HG02870 (cell line): ENCODE data around the gene SLC25A45.
A peak's percentile ranks its signal among the peaks of the same experiment; 100 is the strongest.
"Not testable (repeated sequence)": the region's sequence is repeated elsewhere in the genome, so short reads cannot be mapped to it uniquely, and the experiment has no call there.

Source experiments
- ATAC-seq: cut with Tn5 transposase; IDR thresholded peaks from one replicate; pipeline ENCODE4 v1.9.1; 2021; ENCODE audit warnings: mild to moderate bottlenecking, moderate library complexity; ENCODE audit not compliant: unreplicated experiment

SLC25A45 gene

DNA sequence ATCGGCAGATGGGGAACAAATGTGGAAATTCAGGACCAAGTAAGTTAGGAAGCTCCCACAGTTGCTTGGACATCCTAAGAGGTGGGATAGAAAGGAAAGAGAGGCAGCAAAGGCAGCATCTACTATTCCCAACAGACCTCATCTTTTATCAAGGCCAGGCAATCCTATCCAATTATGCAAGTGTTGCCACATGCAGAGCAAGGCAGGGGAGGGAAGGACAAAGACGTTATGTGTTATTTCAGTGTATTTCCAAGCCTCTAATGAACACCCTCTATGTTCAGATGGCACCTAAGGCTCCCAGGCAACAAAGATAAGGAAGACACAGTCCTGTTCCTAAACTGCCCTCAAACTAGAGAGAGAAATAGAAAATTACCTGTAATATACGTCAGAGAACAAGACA is 18.7 kb downstream of the SLC25A45 start:
- ATAC-seq, result no peak

DNA sequence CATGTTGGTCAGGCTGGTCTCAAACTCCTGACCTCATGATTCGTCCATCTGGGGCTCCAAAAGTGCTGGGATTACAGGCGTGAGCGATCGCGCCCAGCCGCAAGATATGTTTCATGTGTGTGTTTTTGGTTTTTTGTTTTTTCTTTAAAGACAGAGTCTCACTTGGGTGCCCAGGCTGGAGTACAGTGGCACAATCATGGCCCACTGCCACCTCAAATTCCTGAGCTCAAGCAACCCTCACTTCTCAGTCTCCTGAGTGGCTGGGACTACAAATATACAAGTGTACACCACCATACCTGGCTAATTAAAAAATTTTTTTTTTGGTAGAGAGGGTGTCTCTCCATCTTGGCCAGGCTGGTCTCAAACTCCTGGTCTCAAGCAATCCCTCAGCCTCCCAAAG is 19.5 kb downstream of the SLC25A45 start:
- no peak for ATAC-seq

DNA sequence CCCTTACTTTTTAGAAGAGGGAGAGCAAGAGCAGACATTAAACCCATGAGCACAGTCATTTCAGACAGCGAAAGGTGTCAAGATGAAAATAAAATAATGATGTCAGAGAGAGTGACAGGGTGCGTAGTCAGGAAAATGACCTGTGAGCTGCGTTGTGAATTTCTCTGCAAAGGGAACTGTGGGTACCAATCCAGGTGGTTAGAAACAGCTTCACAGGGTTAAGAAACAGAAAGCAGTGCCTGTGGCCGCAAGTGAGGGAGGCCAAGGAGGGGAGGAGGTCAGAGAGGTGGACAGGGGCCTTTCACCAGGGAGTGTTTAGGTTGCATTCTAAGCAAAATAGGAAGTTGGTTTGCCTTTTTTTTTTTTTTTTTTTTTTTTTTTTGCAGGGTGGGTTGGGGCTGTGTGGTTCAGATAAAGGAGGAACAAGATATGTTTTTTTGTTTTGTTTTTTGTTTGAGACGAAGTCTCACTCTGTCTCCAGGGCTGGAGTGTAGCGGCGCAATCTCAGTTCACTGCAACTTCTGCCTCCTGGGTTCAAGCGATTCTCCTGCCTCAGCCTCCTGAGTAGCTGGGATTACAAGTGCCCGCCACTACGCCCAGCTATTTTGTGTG is 20.0 kb downstream of the SLC25A45 start:
- no peak for ATAC-seq

DNA sequence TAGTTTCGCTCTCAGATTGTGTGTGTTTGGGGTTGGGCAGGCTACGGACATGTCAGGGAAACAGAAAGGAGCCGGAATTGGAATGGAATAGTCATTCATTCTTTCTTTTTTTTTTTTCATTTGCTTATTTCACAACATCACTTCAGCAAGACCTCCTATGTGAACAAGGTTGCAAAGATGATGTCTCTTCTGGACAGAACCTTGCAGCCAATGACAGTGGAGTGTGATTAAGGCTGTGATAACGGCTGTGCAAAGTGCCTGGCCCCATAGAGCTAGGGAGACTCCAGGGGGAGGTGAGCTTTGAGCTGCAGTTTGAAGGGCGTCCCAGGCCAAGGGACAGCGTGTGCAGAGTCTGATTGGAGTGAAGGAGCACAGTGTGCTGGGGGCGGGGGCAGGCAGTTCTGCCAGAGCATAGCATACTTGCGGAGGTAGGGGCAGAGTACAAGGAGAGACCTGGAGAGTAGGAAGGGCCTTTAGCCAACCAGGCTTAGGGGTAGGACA is 24.5 kb downstream of the SLC25A45 start:
- no peak for ATAC-seq

DNA sequence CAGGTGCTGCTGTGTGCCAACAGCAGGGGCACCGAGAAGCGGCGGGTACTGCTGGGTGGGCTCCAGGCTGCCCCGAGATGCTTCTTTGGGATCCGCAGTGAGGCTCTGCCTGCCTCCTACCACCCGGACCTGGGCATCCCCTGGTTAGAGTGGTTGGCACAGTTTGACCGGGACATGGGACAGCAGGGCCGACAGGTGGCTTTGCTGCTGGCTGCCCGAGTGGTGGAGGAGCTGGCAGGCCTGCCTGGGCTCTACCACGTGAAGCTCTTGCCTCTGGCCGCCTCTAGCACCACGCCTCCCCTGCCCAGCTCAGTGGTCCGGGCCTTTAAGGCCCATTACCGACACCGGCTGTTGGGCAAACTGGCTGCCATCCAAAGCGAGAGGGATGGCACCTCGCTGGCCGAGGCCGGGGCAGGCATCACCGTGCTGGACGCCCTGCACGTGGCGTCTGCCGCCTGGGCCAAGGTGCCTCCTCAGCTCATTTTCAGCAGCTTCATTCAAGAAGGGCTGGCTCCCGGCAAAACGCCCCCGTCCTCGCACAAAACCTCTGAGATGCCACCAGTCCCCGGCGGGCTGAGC is 26.0 kb downstream of the SLC25A45 start:
- no peak for ATAC-seq

DNA sequence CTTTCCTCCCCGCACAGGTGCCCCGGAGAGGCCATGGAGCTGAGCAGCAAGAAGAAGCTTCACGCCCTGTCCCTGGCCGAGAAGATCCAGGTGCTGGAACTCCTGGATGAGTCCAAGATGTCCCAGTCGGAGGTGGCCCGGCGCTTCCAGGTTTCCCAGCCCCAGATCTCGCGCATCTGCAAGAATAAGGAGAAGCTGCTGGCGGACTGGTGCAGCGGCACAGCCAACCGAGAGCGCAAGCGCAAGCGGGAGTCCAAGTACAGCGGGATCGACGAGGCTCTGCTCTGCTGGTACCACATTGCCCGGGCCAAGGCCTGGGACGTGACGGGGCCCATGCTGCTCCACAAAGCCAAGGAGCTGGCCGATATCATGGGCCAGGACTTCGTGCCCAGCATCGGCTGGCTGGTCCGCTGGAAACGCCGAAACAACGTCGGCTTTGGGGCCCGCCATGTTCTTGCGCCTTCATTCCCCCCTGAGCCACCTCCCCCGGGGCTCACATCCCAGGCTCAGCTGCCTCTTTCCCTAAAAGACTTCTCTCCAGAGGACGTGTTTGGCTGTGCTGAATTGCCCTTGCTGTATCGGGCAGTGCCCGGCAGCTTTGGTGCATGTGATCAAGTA is 26.6 kb downstream of the SLC25A45 start:
- no peak for ATAC-seq

DNA sequence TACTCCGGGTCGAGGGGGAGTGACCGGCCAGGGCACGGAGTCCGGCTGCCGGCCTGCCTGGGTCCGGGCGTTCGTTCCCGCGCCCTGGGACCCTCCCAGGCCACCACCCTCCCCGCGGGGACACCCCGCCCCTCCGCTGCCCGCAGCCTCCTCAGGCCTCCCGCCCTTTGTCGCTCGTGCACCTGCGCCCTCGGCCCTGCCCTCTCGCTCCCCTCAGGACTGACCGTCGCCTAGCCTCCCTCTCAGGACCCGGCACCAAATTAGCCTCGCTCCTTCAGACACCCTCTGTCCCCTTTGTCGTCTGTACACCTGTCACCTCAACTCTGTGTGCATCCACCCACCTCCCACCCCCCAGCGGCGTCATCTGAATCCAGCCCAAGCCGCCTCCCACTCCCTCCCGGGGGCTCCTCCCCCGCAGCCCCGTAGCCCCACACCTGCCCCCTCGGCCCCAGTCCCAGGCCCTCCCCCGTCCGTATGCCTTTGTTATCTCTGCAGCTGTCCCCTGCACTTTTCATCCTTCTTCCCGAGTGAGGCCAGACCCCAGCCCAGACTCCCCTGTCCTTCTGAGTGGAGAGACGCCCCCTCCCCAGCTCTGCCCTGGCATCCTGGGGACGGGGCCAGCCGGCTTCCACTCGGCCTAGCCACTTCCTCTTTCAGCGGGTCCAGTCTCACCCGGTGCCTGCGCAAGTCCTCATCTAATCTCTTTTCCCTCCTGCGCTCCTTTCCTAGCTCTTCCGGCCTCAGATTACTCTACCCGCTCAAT is 27.3 kb downstream of the SLC25A45 start:
- peak; percentile 24 for ATAC-seq

DNA sequence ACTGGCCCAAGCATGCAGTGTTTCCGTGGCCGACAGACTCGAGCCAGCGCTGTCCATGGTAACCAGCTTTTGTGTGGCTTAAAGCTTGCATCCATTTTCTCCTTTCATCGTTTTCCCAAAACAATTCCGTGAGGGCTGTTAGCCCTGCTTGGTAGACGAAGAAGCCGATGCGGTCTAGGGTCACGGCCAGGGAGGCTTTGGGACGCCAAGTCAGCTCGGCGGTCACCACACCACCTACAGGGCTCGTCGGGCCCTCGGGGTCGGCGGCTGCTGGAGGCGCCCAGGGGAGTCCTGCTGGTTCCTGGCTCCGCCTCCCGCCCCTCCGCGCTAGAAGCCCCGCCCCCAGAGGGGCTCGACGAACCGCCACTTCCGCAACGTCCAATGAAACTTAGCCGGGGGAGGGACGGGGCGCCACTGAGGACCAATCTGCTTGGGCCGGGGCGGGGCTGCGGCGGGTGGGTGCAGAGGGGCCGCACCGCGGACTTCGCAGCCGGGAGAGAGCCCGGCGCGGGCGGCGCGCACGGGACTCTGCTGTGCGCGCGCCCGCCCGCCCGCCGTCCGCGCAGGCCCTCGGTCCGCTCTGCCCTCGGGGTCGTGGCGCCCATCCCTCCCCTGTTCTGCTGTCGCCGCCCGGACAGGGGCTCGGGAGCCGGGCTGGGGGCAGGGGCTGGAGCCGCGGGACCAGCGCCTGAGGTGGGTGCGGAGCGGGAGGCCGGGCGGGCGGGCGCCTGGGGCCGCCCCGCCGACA is 28.0 kb downstream of the SLC25A45 start, which contains the start of gene TIGD3:
Gene TIGD3 (plus strand): TSS at position 487 of the 748 bp plus-strand sequence. CDS start 1,058 bp downstream, outside the sequence.
- ATAC-seq, result peak; percentile 86

DNA sequence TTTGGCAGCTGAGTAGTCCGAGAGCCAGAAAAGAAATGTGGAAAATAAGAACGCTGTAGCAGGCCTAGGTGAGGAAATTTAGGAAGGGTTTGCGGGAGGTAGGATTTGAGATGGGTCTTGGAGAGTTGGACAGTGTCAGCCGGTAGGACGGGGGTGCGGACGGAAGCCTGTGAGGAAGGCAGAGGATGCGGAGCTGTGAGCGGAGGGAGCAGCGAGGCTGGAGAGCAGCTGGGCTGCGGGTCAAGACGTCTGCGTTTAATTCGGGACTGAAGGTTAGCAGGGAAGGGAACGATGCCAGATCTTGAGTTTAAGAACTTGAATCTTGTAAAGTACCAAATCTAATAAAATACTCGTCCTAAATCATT is 28.6 kb downstream of the SLC25A45 start:
- no peak for ATAC-seq

DNA sequence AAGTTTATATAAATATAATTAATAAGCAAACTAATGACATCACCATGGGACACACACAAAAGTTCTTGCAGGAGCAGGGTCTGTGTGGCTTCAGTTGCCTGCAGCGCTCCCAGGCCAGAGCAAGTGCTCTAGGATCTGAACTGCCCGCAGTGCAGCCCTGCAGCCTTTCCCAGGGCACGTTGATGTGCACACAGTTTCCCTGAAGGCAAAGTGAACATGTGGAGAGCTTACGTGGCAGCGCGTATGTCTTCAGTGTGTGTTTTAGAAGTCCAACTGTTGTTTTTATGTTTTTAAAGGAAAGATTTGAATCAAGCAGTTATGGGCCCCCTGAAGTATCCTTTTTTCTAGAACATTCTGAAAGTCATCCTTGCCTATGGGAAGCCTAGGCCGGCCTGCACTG is 29.1 kb downstream of the SLC25A45 start:
- no peak for ATAC-seq

DNA sequence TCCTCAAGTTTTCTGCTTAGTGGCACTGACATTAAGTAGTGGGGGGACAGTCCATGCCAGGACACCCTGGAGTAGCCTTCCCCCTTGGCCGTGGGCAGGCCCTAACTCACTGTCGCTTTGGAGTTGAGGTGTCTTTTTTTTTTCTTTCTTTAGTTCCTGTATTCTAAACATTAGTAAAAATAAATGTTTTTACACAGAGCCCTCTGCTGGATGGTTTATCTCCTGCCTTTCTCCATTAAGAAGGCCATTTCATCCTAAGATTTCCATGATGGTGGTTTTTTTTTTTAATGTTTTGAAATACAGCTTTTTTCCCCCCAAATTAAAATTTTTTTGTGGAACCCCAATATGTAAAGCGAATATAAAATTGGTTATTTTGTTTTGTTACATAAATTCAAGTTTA is 29.7 kb downstream of the SLC25A45 start:
- no peak for ATAC-seq

DNA sequence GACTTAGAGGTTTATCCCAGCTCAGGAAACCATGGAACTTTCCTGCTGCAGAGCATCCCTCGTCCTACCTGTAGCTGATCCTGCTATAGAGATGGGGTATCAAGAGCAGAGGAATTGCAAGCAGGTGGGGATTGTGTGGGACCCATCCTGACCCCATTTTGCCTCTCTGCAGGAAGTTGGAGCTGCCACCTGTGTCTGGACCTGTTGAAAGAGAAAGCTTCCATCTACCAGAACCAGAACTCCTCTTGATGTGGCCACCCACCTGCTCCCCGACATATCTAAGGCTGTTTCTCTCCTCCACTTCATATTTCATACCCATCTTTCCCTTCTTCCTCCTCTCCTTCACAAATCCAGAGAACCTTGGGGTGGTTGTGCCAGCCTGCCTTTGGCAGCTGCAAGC is 30.9 kb downstream of the SLC25A45 start:
- no peak for ATAC-seq

DNA sequence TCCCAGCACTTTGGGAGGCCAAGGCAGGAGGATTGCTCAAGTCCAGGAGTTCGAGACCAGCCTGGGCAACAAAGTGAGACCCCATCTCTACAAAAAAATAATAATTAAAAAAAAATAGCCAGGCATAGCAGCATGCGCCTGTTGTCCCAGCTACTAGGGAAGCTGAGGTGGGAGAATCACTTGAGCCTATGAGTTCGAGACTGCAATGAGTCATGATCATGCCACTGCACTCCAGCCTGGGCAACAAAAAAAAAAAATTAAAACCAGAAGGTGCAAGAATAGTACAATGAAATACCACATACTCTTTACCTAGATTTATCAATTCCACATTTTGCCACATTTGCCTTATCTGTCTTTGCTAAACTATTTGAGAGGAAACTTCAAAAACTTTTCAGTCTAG is 40.6 kb downstream of the SLC25A45 start:
- no peak for ATAC-seq

DNA sequence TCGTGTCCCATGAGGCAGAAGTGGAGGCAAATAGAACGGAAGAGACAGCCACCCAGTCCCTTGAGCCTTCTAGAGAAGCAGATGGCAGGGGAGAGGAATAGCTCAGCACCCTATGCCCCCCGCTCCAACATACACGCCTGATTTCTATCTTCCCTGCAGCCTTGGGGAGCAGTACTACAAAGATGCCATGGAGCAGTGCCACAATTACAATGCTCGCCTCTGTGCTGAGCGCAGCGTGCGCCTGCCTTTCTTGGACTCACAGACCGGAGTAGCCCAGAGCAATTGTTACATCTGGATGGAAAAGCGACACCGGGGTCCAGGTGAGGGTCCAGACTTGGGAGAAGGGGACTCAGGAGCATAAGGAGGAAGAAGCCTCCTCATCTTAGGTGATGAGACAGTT is 42.2 kb downstream of the SLC25A45 start:
- ATAC-seq, result no peak

DNA sequence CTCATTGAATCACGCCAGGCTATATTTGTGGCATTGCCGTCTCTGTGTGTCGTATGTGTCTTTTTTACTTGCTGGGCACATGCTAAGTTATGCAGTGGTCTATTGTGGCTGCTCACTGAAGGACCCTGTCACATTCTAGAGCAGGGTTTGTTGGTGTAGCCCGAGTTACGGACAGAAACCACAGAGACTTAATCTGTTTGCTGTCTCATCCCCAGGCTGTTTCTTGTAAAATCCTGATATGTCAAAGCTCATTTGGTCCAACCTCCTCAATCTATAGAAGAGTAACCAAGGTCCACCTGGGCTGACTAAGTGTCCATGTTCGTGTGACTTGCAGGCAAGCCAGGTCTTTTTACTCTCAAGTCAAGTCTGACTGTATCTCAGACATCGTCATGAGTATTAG is 43.8 kb downstream of the SLC25A45 start:
- ATAC-seq, result no peak

DNA sequence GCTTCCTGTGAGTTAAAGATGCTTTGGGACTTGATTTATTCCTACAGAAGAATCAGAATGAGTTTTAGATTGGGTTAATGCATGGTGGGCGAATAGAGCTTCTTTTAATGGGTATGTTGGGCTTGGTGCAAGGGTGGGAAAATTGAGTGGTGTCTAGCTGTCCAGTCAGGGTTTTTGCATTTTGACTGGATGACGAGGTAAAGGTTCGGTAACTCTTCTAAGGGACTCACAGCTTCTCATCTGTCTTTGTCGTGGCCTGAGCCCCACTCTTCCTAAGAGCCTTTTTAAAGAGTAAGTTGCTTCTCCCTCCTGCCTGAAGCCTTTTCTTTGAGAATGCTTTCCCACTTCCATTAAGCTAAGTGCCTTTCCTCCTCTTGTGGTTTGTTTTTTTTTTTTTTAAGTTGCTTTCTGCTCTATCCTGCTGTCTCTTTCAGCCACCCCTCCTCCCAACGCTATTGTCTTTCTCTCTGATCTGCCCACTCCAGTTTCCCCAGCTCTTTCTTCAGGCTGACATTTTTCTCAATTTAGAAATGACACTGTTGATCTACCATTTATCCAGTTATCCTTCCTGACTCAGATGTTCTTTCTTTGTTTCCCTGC is 47.6 kb downstream of the SLC25A45 start:
- ATAC-seq, result no peak

DNA sequence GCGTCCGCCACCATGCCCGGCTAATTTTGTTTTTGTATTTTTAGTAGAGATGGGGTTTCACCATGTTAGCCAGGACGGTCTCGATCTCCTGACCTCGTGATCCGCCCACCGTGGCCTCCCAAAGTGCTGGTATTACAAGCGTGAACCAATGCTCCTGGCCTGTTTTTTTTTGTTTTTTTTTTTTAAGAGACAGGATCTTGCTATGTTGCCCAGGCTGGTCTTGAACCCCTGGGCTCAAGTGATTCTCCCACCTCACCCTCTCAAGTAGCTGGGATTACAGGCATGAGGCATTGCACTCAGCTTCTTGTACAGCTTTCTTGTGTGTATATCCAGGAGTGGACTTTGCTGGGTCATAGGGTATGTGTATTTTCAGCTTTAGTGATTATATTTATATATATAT is 49.9 kb downstream of the SLC25A45 start:
- ATAC-seq, result not testable (repeated sequence)

DNA sequence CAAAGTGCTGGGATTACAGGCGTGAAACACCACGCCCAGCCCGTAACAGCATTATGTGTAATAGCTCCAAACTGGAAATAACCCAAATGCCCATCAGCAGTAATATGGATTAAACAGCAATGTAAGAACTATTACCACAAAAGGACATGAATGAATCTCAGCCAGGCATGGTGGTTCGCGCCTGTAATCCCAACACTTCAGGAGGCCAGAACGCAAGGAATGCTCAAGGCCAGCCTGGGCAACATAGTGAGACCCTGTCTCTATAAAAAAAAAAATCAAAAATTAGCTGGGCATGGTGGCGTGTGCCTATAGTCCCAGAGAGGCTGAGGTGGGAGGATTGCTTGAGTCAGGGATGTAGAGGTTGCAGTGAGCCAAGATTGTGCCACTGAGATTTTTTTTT is 51.9 kb downstream of the SLC25A45 start:
- ATAC-seq, result no peak

DNA sequence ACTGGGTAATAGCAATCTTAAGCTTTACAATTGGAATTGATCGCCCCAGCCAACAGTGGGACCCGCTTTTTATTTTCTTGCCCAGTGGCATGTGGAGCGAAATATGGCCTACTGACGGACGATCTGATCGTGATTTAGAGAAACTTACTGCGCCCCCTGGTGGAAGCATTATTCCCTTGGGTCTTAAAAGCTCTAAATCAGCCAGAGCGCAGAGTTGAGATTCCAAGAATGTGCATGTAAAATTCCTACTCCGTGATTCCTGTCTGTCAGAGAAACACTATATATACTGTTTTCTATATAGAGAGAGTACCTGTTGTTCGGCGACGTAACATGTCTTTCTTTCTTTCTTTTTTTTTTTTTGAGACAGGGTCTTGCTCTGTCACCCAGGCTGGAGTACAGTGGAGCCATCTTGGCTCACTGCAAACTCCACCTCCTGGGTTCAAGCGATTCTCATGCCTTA is 52.5 kb downstream of the SLC25A45 start:
- ATAC-seq, result no peak

DNA sequence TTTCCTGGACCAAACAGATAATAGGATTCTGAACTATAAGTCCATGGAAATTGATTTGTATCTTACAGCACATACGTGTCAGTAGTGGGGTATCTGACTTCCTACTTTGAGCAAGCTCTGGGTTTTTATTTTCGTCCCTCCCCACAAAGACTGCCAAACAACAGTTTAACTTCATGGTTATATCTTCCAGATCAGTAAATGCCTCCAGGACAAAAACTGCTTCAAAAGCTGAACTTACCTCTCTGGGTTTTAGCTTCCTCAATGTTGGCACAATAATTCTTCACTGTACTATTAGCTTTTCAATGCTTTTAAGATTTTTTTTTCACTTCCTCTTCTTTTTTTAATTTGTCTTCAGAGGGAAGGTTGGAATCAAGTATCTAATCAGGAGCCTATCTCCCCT is 53.0 kb downstream of the SLC25A45 start:
- ATAC-seq, result no peak
